GM10266 (cell line): ENCODE data around the gene IARS2.

Experiments used
- DNase-seq: peaks from one replicate; pipeline ENCODE4 v3.0.0; 2012; ENCODE audit errors: extremely low spot score
- CTCF ChIP-seq: IDR thresholded peaks from 2 replicates; pipeline ENCODE4 v1.5.1; 2012; ENCODE audit warnings: mild to moderate bottlenecking, low read depth; ENCODE audit not compliant: control insufficient read depth, insufficient read depth; ENCODE audit errors: missing control alignments

IARS2 gene

DNA sequence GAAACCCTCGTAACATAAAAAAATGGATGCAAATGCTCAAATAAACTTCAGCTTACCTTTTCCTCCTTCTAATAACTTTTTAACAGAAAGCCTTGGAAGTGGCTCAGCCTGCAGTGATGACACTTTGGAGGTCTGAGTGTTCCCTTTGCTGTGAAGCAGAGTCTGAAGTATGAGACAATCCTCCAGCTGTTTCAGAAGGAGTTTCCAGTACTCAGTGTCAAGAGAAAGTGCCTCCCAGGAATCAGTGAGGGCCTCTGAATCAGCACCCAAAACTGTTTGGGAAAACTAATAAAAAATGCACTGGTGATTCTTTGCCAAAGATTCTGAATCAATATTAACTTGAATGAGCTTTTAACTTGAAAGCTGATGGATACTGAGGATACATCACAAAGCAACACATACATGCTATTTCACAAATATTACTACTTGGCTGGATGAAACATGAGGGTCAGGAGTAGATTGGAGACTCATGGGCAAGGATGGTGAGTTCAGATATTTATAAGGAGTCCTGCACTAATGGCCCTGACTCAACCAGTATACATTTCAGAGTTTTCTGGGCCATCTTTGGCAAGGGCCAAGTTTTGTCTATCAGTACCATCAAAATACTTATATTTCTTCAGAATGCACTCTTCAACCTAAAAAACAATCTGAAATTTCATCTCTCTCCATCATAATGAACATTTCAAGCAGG, 77.0 kb downstream of the IARS2 start:
- no peak for DNase-seq
- TF ChIP-seq CTCF = no peak

GRCh38 chr1:220176540-220176939, 82.6 kb downstream of the IARS2 start:
- TF ChIP-seq CTCF = no peak
- no peak for DNase-seq

- no peak for TF ChIP-seq CTCF
- DNase-seq = no peak
These were observed 88.2 kb downstream of the IARS2 start for GRCh38 chr1:220182111-220182510.

DNA sequence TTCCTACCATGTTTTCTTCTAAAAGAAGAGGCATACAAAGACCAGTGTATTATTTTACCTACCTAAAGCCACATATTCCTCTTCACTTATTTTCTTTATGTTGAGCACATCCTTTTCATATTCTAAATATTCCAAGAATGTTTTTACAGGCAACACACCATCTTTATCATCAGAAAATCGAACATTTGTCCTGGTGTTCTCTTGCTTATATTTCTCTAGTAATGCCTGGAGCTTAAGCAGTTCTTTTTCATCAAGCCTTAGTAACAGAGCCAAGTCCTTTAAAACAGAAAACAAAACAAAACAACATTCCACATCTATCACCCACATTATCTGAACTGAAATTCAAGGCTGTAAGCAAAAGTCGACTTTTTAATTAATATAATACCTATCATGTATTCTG, 88.7 kb downstream of the IARS2 start:
- no peak for TF ChIP-seq CTCF
- no peak for DNase-seq

GRCh38 chr1:220184506-220184905, 90.6 kb downstream of the IARS2 start:
- no peak for TF ChIP-seq CTCF
- no peak for DNase-seq

DNA sequence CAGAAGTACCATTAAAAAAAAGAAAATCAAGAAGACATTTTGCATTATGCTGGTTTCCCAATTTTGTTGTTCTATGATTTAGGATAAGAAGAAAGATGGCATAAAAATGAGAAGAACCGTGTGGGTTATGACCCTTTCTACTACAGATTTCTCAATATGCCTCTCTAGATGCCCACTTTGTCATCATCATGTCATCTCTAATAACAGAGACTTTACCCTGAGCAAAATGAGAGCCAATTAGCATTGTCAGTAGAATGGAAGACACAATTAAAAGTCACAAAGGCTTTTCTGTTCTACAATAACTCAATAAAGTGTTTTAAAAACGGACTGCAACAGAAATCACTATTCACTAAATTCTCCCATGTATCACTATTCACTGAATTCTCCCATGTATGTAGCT, 92.8 kb downstream of the IARS2 start:
- DNase-seq = no peak
- no peak for TF ChIP-seq CTCF

DNA sequence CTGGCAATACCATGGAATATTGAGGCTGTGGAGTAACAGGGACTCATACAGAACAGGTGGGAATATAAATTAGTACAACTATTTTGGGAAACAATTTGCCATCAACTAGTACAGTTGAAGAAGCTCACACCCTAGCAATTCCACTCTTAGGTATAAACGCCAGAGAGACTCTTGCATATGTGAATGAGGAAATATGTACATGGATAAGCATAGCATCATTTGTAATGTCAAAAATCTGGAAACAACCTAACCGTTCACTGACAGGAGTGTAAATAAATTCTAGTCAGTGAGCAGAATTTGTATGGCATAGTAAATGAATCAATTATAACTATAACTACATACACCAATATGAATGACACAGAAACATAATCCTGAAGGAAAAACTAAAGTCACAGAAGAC, 94.6 kb downstream of the IARS2 start:
- TF ChIP-seq CTCF = no peak
- DNase-seq = no peak
